Measurements from ENCODE around the gene HMCES.

HMCES gene

GRCh38 chr3:129305592-129306091 is 27.0 kb downstream of the HMCES start:
- peak; percentile 92 for DNase-seq

- no peak for DNase-seq
Observed at GRCh38 chr3:129308636-129309035, 30.0 kb downstream of the HMCES start.

GRCh38 chr3:129310111-129311011 is 31.7 kb downstream of the HMCES start:
- peak; percentile 14 for DNase-seq

DNA sequence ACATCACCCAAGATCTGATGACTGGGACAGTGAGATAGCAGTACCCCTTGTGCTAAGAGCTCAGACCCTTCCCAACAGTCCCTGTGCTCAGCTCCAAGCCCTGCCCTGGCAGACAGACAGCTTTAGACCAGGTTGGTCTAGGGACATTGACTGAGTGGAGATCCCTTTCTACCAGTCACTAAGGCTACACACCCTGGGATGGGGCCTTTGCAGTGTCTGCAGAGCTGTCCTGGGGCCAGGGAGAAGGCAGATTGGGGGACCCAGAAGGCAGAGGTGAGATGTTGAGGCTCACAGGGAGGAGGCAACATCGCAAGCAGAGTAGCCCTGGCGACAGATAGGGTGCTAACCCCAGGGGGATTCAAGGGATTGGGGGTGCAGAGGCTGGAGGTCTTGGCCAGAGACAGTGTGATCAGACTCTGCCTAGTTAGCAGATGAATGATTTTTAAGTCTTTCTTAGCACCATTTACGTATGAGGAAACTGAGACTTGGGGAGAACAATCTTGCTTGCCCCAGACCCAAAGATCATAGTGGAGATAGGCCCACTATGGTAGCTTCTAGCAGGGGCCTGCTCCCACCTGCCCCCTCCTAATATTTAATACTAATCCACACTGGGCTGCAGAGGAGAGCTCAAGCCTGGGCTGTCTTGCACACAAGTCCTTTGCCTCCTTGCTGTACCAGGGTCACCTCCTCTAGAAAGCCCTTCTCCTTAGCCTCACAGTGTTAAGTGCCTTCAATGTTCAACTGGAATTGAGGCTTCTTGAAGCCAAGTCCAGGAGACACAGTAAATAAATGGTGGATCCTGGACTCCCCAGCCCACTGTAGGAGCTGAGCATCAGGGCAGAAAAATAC is 32.6 kb downstream of the HMCES start:
- peak; percentile 12 for DNase-seq

- peak; percentile 11 for DNase-seq
Observed at GRCh38 chr3:129312021-129312639, 33.5 kb downstream of the HMCES start.

GRCh38 chr3:129312671-129313414 is 34.2 kb downstream of the HMCES start:
- peak; percentile 42 for DNase-seq

GRCh38 chr3:129313415-129313664 is 34.7 kb downstream of the HMCES start:
- DNase-seq, result peak; percentile 31

- no peak for DNase-seq
Observed at GRCh38 chr3:129313665-129314385, 35.2 kb downstream of the HMCES start.

DNA sequence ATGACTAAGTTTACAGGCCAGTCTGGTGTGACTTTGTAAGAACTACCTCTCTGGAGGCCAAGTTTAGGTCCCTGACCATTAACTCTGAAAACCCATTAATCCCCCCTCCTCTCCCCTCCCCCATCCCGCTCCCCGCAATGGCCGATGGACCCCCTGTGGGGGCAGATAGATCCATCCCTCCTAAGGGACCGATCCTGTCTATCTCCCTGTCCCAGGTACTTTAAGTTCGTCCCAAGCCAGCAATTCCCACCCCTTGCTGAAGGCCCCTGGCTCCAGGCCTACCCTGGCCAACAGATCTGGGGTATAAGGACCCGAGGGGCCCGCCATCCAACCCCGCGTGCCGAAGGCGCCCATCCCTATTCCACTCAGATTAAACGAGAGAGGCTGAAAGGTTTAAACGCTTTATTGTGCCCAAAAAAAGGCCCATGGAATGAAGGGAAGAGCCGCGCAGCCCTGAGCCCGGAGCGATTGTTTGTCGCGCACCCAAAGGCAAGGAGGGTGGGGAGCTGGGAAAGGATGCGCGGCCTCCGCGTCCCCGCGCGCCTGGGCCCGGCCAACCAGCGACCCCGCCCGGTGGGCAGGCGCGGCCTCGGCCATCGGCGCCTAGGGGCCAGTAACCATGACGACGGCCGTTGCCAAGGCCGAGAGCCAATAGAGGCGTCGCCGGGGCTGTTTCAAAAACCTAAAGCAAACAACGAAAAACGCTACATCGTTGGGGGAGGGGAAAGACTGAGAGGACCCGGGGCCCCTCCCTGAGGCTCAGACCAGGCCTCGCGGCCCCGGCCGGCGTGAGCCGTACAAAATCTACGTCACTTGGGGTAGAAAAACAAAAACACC is 35.9 kb downstream of the HMCES start:
- peak; percentile 96 for DNase-seq

- DNase-seq, result peak; percentile 62
Observed at GRCh38 chr3:129315223-129315997, 36.7 kb downstream of the HMCES start.

GRCh38 chr3:129315998-129316247 is 37.3 kb downstream of the HMCES start:
- no peak for DNase-seq

DNA sequence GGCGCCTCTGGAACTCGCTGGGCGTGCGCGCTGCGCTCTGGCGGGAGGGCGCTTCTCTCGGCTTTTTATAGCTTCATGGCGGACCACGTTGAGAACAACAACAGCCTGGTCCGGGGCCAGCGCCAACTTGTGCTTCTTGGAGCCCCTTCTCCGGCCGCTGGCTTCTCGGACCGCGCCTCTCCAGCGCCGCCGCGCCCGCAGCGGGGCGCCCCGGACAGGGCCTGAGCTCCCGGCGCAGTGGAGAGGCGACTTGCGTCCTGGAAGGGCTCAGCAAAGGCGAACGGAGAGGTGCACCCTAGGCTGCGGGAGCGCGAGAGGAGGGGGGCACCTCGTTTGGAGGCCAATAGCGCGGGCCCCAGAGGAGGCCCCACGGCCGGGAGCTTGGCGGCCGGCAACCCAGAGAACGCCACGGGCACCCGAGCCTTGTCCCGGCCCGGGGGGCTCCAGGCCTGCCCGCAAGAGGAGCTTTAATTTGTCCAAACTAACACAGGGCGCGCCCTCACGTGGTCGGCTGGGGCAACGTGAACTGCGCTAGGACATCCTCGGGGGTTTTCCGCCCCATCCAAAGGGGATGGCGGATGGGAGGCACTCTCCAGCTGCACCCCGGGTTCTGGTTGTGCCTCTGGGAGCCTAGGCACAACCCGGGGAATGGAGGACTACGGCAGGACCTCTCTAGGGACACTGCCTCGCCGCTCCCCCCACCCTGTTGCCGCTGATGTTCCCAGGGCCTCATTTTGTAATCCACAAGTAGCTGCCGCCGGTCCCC is 37.8 kb downstream of the HMCES start:
- DNase-seq, result peak; percentile 98

GRCh38 chr3:129317014-129317771 is 38.5 kb downstream of the HMCES start:
- DNase-seq, result no peak

DNA sequence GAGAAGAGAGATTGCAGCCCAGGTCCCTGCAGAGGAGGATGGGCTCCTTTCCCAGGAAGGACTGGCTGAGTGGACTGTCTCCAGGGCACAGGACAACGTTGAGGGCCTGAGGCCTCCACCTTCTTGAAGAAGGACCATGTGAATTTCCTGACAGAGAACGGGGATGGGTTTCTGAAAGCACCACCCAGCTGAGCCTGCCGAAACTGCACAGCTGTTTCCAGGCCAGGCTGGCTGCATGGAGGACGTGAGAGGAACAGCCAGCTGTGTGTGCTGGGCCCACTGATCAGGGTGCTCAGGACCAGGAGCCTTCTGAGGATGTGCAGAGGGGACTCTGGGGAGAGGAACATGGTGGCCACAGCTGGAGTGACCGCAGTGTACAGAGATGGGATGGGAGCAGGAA is 39.2 kb downstream of the HMCES start:
- no peak for DNase-seq

GRCh38 chr3:129318921-129319320 is 40.3 kb downstream of the HMCES start:
- DNase-seq, result no peak

DNA sequence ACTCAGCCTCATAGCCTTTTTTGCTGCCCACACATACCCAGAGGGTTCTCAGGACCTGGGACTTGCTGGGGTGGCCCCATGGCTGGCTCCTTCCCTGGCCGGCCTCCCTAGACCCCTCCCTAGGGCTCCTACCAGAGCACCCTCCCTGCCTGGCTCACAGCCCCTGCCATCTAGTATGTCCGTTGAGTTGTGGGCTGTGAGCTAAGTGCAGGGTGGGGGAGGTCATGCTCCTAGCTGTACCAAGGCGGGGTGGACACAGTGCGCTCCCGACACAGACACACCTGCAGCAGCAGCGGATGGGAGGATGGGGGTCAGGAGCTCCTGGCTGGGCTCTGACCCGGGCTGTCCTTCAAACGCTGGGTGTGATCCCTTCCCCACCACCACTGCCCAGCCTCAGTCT is 41.6 kb downstream of the HMCES start:
- no peak for DNase-seq

DNA sequence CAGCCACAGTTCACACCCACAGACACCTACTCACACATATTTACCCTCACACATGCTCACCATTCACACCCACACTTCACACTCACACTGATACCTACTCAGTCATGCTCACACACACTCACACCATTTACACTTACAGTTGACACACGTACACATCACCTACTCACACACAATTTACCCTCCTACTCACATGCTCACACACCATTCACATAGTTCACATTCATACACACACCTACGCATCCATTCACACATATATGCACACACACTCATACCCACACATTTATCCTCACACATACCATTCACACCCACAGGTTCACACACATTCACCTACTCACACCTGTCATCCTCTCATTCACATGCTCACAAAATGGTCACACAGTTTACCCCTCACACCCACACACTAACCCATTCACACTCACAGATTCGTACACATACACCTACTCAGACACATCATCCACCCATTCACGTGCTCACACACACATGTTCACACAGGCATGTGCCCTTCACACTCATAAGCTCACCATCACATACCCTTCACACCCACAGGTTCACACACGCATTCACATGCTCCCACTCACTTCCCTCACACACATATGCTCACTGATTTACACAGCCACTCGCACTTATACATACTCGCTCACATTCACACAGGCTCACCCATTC is 42.3 kb downstream of the HMCES start:
- no peak for DNase-seq

GRCh38 chr3:129321887-129322286 is 43.2 kb downstream of the HMCES start:
- no peak for DNase-seq

All from eye (tissue), 1 donor.